Muscle layer of colon (tissue), 2 donors: ENCODE measurements around the gene PIGR.

Source experiments
- H3K27ac ChIP-seq: one replicate; pipeline ENCODE4 v1.7.0; 2013; ENCODE audit warnings: low read depth, mild to moderate bottlenecking, low read length, moderate library complexity
- H3K27me3 ChIP-seq, 2 donors: one replicate each; pipeline ENCODE4 v1.7.0; 2013; ENCODE audit warnings: low read length in 2 of 2, mild to moderate bottlenecking in 2 of 2; ENCODE audit not compliant: insufficient read depth in 2 of 2, control insufficient read depth in 1 of 2
- H3K36me3 ChIP-seq: one replicate; pipeline ENCODE4 v1.7.0; 2013; ENCODE audit warnings: mild to moderate bottlenecking, low read length; ENCODE audit not compliant: insufficient read depth
- H3K4me1 ChIP-seq: one replicate; pipeline ENCODE4 v1.7.0; 2013; ENCODE audit warnings: mild to moderate bottlenecking, low read length; ENCODE audit not compliant: insufficient read depth
- H3K4me3 ChIP-seq, 2 donors: one replicate each; pipeline ENCODE4 v1.7.0; 2013; ENCODE audit warnings: low read length in 2 of 2, low read depth in 1 of 2, mild to moderate bottlenecking in 1 of 2, moderate library complexity in 1 of 2
- H3K9ac ChIP-seq: one replicate; pipeline ENCODE4 v1.7.0; 2013; ENCODE audit warnings: low read length
- H3K9me3 ChIP-seq: one replicate; pipeline ENCODE4 v1.7.0; 2013; ENCODE audit warnings: mild to moderate bottlenecking, low read length
- donor health status: abdominal sarcoma.
- donor health status: Adenocarcinoma of cecum.

PIGR gene

DNA sequence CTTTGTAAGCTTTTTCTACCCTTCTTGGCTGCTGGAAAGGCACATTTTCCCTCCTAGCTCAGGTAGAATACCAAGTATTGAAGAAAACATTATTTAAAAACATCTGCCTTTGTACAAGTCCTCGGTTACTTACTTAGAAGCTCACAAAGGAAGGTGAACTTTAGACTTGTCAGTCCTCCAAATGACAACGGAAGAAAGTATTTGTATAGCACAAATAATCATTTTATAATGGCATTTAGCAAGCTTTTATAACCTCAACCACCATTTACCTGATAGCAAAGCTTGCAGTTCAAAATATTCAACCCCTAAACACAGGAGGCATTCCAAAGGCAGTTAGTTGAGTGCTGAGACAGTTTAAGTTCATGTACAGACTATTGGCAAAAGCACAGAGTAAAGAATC lies 26.5 kb upstream of the PIGR start:
- H3K9ac ChIP-seq = no peak overlapping the region
- H3K9me3 ChIP-seq = no peaks in the 10 kb centered on the region
- H3K27ac ChIP-seq = no peak overlapping the region
- no peaks in the 10 kb centered on the region for H3K4me1 ChIP-seq
- no peaks in the 10 kb centered on the region for H3K36me3 ChIP-seq
- H3K27me3 ChIP-seq = no peaks in the 10 kb centered on the region
- no peak overlapping the region for H3K4me3 ChIP-seq

DNA sequence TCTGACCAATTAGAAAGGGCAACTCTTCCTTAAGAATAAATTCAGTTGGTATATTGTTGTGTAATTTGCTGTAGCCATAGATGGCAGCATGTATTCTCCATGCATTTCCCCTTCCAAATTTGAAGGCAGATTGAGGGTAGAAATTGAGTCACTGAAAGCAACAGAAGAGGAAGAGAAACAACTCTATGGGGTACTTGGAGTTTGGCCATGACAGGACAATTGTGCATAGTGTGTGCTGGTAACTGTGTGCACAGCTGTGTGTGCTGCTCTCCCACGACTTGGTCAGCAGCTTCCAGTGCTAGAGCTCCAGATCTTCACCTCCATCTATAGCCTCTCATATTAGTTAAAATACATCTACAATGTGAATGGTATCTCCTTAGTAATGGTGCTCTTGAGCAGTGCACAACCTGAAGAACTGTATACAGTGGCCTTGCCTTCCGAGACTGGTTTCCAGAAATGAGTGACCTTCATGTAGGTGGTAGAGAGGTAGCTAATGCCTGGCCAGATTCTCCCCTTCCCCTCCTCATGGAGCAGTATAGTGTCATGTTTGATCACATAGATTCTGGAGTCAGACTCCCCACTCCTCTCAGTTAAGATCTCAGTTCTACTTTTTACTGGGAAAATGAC lies 24.9 kb upstream of the PIGR start:
- Histone ChIP-seq H3K36me3 (no peaks in the 10 kb centered on the region), H3K27ac (no peak overlapping the region), H3K9ac (no peak overlapping the region), H3K27me3 (no peaks in the 10 kb centered on the region), H3K9me3 (no peaks in the 10 kb centered on the region), H3K4me1 (no peaks in the 10 kb centered on the region), H3K4me3 (no peak overlapping the region)

DNA sequence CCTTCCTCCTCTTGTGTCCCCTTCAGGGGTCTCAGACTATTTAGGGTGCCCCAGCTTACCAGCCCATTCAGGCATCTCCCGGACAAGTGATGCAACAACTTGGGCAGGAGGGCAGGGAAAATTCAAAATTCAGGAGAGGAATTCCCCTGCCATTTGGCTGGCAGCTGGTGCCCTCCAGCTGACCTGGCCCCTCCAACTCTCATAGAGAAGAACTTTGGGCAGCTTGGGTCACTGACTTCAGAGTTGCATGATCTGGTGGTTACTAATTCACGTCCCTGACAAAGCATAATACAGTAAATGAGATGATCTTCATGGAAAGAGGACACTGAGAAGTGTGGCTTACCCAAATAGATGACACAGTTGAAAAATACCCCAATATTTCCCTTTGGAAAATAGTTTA lies 24.2 kb upstream of the PIGR start, which contains the start of gene FCAMR:
FCAMR (minus strand) TSS at position 15 of the 400 bp plus-strand sequence. CDS start 335 bp downstream, outside the sequence.
- no peaks in the 10 kb centered on the region for H3K4me1 ChIP-seq
- H3K9ac ChIP-seq = no peak within 1 kb of the TSS
- H3K9me3 ChIP-seq = no peaks in the 10 kb centered on the region
- no peak within 1 kb of the TSS for H3K27ac ChIP-seq
- H3K36me3 ChIP-seq = no peaks in the 10 kb centered on the region
- no peaks in the 10 kb centered on the region for H3K27me3 ChIP-seq
- H3K4me3 ChIP-seq = no peak within 1 kb of the TSS

DNA sequence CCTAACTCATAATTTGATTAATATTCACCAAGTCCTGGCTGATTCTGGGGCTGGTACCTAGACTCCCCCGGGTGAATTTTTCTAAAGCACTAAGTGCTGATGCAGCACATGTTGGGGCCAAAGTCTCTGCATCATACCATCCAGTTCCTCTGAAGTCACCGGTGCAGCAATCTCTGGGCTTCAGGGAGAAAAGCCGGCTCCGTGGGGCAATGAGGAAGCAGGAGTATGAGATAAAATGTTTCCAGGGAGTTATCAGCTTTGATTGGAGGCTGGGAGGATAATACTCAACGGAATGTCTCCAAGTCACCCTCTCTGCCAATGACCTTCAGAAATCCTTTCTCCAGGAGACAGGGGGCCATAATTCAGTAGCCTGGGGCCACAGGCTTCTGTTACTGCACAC lies 22.8 kb upstream of the PIGR start:
- H3K9ac ChIP-seq = no peak overlapping the region
- H3K4me3 ChIP-seq = no peak overlapping the region

DNA sequence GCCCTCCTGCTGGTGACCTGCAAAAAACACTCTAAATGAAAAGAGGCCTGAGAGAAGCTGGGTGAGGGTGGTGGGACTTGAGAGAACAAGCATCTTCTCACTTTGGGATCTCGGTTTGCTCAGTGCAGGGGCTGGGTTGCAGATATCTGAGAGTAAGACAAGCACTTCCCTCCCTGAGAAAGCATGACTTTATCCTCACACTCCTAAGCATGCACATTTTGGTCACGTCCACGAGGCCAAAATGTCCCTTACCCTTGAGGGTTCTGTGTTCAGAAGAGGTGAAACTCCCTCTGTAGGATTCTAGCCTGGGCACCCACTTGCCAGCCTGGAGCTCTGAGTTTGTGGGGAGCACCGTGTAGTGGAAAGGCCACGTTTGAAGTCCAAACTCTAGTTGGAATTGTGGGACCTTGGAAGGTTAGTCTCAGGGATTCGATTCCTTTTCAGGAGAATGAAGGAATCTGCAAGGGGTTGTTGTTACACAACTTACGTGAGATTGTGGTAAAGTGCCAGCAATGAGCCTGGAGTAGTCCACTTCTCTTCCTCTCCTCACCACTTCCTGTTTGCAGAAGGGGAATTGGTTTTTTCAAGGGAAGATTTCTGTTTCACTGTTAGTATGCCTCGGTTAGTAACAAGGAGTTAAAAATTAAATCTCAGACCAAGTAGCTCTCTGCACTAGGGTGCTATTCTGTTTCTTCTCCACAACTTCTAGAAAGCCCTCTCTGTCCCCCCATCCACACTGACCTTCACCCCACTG lies 21.0 kb upstream of the PIGR start:
- H3K9me3 ChIP-seq = no peaks in the 10 kb centered on the region
- H3K27ac ChIP-seq = no peak overlapping the region

More for the DNA sequence above, 22.8 kb upstream of the PIGR start:
- Histone ChIP-seq H3K27ac (no peak overlapping the region), H3K4me1 (no peaks in the 10 kb centered on the region), H3K36me3 (no peaks in the 10 kb centered on the region), H3K27me3 (no peaks in the 10 kb centered on the region), H3K9me3 (no peaks in the 10 kb centered on the region)

DNA sequence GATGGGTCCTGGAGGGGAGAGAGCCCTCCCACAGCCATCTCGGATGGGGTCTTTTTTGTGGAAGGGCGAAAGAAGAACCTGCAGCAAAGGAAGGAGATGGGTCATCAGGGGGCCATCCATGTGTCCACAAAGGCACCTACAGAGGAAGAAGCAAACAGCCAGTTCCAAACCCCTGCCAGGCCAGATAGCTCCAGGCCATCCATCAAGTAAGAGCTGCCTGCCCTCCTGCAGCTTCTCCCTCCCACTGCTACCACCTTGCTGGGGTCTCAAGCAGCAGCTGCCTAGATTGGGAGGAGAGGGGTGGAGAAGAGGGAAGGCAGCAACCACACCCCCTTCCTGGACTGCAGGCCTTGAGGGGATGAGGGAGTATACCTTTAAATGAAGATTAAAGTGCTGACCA lies 19.5 kb upstream of the PIGR start:
- H3K36me3 ChIP-seq = no peaks in the 10 kb centered on the region
- no peaks in the 10 kb centered on the region for H3K9me3 ChIP-seq
- no peak overlapping the region for H3K27ac ChIP-seq
- no peaks in the 10 kb centered on the region for H3K27me3 ChIP-seq
- no peaks in the 10 kb centered on the region for H3K4me1 ChIP-seq
- no peak overlapping the region for H3K9ac ChIP-seq
- H3K4me3 ChIP-seq = no peak overlapping the region

More for the DNA sequence above, 21.0 kb upstream of the PIGR start:
- H3K36me3 ChIP-seq = no peaks in the 10 kb centered on the region
- no peak overlapping the region for H3K4me3 ChIP-seq
- H3K4me1 ChIP-seq = no peaks in the 10 kb centered on the region
- no peak overlapping the region for H3K9ac ChIP-seq
- no peaks in the 10 kb centered on the region for H3K27me3 ChIP-seq

DNA sequence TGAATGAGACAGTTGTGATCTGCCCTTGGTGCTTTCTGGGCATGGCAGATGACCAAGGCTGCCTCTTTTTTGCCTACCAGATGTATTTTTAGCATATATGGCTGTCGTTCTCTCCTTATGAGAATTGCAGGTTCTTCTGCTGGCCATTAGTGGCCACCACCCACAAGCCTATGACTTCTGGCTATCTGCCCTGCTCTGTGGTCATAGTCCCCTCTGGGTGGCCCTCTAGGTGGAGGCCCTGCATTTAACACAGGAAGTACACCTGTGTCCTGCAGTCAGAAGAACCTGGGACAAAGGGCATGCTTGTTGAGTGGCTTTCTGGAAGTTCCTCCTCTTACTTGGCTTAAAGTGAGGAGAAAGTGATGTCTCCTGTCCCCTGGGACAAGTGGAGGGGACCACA lies 17.5 kb upstream of the PIGR start:
- H3K27me3 ChIP-seq = no peaks in the 10 kb centered on the region
- H3K27ac ChIP-seq = no peak overlapping the region
- no peak overlapping the region for H3K9ac ChIP-seq
- H3K4me3 ChIP-seq = no peak overlapping the region
- no peaks in the 10 kb centered on the region for H3K4me1 ChIP-seq
- no peaks in the 10 kb centered on the region for H3K36me3 ChIP-seq
- H3K9me3 ChIP-seq = no peaks in the 10 kb centered on the region

DNA sequence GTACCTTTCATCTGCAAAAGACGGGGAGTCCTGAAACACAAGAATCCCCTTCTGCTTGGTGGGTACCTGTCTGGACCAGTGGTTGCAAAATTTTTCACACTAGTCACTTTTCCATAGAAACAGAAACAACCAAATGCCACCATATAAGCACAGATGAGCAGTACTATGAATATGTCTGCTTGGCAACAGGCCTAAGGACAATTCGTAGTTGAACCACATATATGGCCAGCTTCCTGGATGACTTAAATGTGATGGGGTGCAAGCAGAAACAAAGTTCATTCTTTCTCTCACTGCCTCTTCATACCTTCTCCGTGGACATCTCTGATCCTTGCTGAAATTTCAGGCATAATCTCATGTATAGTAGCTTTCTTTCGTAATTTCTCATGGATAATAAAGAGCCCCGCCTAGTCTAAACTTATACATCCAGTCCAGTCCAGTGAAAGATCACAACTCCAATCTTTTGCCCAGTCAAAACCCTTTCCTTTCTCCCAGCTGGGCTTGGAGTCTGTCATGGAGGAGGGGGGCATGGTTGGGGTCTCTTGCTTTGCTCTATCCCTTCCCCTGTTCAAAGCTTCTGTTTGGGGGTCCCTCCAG lies 16.9 kb upstream of the PIGR start:
- Histone ChIP-seq H3K27me3 (no peaks in the 10 kb centered on the region), H3K36me3 (no peaks in the 10 kb centered on the region), H3K27ac (no peak overlapping the region), H3K4me1 (no peaks in the 10 kb centered on the region), H3K9ac (no peak overlapping the region), H3K9me3 (no peaks in the 10 kb centered on the region), H3K4me3 (no peak overlapping the region)

DNA sequence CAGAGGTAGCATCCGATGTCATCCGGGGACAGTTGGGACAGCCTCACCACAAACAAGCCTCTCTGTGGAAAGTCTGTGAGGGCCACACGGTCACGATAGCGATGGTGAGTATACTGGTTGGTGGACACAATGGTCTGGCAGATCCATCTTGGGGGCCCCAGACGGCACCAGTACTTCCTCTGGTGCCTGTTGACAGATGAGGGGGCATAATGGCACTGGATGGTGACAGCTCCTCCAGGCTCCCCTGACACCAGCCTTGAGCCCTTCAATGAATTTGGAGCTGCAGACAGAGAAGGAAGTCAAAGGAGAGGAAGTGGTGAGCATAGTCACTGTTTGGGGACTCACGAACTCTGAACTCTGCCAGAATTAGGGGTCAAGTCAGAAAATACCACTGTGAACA lies 16.0 kb upstream of the PIGR start:
- H3K9ac ChIP-seq = no peak overlapping the region
- no peaks in the 10 kb centered on the region for H3K4me1 ChIP-seq
- H3K4me3 ChIP-seq = no peak overlapping the region
- H3K9me3 ChIP-seq = no peaks in the 10 kb centered on the region
- H3K27ac ChIP-seq = no peak overlapping the region
- H3K36me3 ChIP-seq = no peaks in the 10 kb centered on the region
- no peaks in the 10 kb centered on the region for H3K27me3 ChIP-seq

DNA sequence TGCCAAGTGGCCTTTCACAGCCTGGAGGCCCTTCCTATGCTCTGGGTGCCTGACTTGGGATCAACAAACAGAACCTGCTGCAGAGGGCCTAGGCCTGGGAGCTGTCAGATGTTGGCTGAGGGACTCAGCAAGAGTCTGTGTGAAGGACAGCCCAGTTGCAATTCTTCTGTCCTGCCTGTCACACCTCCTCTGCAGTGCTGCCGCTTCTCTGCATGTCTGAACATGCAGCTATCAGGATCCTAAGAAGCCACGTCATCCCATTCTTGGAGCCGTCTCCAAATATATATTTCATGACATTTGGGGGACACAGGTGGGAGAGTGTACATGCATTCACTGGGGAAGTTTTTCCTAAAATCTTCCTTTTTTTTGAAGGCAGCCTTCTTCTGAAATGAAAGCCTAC lies 15.4 kb upstream of the PIGR start:
- Histone ChIP-seq H3K27ac (no peak overlapping the region), H3K9ac (no peak overlapping the region), H3K36me3 (no peaks in the 10 kb centered on the region), H3K4me3 (no peak overlapping the region), H3K4me1 (no peaks in the 10 kb centered on the region), H3K9me3 (no peaks in the 10 kb centered on the region), H3K27me3 (no peaks in the 10 kb centered on the region)

DNA sequence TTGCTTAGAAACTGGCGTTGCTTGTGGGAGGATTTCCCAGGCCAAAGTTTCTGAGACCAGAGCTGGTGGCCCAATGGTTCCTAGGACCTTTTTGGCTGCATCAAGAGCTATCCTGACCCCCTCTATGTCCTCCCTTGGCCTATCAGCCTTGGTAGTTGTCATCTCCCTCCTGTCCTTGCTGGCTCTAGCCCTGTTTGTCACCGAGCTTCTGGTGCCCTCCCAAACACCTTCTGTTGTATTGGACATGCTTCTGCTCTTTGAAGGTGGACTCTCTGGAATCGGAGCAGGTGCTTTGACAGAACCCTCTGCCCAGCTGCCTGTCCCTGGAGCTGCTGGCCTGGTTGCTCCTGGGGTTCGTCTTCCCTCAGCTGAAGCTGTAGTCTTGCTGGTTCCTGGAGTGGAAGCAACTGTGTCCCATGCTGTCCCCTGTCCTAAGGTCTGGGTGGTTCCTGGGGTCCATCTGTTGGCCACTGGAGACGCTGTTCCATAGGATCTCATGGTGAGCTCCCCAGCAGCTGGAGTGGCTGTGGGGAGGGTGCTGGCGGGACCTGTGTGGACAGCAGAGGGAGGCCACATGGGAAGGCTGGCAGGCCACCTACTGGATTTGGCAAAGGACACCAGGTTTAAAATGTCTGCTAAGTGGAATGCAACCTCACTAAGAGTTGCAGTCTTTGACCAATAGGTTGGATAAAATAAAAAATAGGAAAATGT lies 14.6 kb upstream of the PIGR start:
- H3K9ac ChIP-seq = no peak overlapping the region
- H3K4me1 ChIP-seq = no peaks in the 10 kb centered on the region
- no peak overlapping the region for H3K27ac ChIP-seq
- no peaks in the 10 kb centered on the region for H3K27me3 ChIP-seq
- no peaks in the 10 kb centered on the region for H3K36me3 ChIP-seq
- H3K4me3 ChIP-seq = no peak overlapping the region
- no peaks in the 10 kb centered on the region for H3K9me3 ChIP-seq
